ENCODE data around the gene ZNF775.
A peak's percentile ranks its signal among the peaks of the same experiment; 100 is the strongest.

The ZNF775 gene

DNA sequence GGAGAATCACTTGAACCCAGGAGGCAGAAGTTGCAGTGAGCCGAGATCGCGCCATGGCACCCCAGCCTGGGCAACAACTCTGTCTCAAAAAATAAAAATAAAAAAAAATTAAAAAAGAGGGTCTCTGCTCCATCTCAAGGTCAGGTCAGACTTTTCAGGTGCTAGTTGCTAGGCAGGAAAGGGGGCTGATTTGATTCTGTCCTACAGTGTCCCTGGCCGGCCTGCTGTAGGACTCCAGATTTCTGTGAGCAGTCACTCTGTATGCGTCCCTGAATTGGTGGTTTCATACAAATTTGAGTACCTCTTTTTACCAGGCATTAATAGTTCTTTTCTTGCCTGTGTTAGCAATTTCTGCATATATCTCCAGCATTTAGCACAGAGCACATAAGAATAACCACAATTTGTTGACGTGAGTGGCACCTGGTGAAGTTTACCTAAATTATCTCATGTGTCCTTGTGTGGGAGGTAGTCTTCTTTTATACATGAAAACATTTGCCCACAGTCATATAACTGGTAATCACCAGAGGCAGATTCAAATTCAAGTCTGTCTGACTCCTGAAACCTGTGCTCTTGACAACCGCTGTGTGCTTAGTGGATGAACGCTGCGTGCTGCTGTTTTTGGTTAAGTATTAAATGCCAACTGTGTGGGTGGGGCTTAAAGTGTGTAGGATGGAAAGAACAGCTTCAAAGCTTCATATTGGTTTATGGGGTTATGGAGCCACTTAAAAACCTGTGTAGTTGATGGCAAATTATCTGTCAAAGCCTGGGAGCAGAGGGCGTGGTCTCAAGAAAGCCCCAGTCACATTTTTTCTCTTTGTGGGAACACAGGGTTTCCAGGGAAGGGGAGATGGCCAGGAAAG lies 3.2 kb upstream of the ZNF775 start:
- in situ Hi-C loops (cut with MboI; ENCODE audit: low pct_unique_long_range_greater_than_20kb, low sequenced_read_pairs, unreplicated experiment), result no loop called here

DNA sequence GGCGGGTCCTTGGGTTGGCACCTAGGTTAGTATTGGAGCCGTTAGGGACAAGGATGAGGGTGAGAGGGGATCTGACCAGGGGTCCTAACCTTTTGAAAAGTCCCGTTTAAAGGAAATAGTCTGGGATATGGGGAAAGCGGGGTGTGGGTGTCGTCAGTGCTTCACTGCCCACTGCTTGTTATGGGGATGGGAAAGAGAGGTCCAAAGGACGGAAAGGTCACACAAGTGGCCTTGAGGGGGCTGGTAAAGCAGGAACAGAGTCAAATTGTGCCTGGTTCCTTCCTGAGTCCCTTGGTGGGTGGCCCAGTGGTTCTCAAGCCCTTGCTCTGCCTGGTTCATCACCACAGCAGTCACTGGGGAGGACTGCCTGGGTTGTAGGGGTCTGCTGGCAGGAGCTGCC lies 2.6 kb upstream of the ZNF775 start:
- TF ChIP-seq, protein P1, sequence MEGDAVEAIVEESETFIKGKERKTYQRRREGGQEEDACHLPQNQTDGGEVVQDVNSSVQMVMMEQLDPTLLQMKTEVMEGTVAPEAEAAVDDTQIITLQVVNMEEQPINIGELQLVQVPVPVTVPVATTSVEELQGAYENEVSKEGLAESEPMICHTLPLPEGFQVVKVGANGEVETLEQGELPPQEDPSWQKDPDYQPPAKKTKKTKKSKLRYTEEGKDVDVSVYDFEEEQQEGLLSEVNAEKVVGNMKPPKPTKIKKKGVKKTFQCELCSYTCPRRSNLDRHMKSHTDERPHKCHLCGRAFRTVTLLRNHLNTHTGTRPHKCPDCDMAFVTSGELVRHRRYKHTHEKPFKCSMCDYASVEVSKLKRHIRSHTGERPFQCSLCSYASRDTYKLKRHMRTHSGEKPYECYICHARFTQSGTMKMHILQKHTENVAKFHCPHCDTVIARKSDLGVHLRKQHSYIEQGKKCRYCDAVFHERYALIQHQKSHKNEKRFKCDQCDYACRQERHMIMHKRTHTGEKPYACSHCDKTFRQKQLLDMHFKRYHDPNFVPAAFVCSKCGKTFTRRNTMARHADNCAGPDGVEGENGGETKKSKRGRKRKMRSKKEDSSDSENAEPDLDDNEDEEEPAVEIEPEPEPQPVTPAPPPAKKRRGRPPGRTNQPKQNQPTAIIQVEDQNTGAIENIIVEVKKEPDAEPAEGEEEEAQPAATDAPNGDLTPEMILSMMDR (IDR thresholded peaks at IDR 0.05; ENCODE audit: extremely low read depth, insufficient read depth, missing control alignments), result no peak
- in situ Hi-C loops (cut with MboI; ENCODE audit: low pct_unique_long_range_greater_than_20kb, low sequenced_read_pairs, unreplicated experiment), result no loop called here
- DNase-seq (ENCODE audit: low spot score), result no peak

More for the DNA sequence above, 3.2 kb upstream of the ZNF775 start:
- DNase-seq (ENCODE audit: low spot score), result no peak
- TF ChIP-seq, protein P1 (IDR thresholded peaks at IDR 0.05; ENCODE audit: extremely low read depth, insufficient read depth, missing control alignments), result no peak

DNA sequence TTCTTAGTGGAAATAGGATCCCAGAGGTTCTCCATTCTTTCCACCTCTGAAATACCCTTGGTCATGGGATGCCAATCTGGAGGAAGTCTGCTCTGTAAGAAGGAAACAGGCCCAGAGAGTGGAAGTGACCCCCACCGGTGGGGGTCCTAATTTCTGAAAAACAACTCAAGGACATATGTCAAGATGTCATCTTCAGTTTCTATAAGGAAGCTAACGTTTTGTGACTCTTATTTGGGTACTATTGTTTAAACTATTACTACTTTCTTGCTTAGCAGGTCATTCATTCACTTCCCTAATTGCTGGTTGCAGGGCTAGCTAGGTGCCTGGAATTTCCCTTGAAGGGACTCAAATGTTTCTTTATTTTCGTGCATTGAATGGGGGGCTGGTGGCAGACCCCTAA lies 1.9 kb upstream of the ZNF775 start:
- no peak for DNase-seq (ENCODE audit: low spot score)
- in situ Hi-C loops (cut with MboI; ENCODE audit: low pct_unique_long_range_greater_than_20kb, low sequenced_read_pairs, unreplicated experiment), result no loop called here
- TF ChIP-seq, protein P1 (IDR thresholded peaks at IDR 0.05; ENCODE audit: extremely low read depth, insufficient read depth, missing control alignments), result no peak

DNA sequence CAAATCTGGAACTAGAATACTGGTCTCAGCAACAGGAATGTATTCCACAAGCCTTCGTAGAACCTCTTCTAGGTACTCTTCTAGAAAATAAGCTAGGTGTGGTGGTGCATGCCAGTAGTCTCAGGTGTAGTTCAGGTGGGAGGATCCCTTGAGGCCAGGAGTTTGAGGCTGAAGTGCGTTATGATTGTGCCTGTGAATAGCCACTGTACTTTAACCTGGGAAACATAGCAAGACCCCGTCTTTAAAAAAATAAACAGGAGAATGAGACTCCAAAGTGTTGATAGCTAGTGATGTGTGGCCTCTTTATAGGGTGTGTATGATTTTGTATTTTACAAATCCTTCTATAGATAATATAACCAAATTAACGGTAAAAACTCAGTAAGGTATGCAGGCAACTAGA lies 1.5 kb upstream of the ZNF775 start:
- in situ Hi-C loops (cut with MboI; ENCODE audit: low pct_unique_long_range_greater_than_20kb, low sequenced_read_pairs, unreplicated experiment), result no loop called here
- DNase-seq (ENCODE audit: low spot score), result no peak
- TF ChIP-seq, protein P1 (IDR thresholded peaks at IDR 0.05; ENCODE audit: extremely low read depth, insufficient read depth, missing control alignments), result no peak

DNA sequence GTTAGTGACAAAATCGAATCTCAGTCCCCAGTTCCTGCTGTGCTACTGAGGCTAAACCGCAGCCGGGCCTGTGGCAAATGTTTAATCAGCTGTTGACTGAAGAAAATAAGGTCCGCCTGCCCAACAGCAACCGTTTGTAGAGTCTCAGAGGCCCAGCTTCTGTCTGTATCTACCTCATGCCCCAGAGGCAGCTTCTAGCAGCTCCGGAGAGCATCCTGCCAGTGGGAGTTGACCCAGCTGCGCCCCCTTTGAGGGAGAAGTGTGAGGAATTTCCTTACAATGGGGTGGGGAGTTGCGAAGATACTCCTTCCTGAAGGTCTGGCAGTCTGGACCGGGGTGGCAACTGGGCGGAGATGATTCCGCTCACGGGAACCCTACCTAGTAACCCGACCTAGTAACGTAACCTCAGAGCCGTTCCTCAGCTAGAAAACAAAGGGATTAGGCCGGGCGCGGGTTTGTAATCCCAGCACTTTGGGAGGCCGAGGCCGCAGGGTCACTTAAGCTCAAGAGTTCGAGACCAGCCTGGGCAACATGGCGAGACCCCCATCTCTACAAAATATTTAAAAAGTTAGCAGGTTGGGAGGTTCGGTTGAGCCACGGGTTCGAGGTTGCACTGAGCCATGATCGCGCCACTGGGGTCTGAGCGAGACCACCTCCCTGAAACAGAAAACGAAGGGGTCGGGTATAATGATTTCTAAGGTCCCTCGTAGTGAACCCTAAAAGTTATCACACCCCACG lies 846 bp upstream of the ZNF775 start:
- in situ Hi-C loops (cut with MboI; ENCODE audit: low pct_unique_long_range_greater_than_20kb, low sequenced_read_pairs, unreplicated experiment), result no loop called here
- TF ChIP-seq, protein P1 (IDR thresholded peaks at IDR 0.05; ENCODE audit: extremely low read depth, insufficient read depth, missing control alignments), result peak; percentile 36
- no peak for DNase-seq (ENCODE audit: low spot score)

DNA sequence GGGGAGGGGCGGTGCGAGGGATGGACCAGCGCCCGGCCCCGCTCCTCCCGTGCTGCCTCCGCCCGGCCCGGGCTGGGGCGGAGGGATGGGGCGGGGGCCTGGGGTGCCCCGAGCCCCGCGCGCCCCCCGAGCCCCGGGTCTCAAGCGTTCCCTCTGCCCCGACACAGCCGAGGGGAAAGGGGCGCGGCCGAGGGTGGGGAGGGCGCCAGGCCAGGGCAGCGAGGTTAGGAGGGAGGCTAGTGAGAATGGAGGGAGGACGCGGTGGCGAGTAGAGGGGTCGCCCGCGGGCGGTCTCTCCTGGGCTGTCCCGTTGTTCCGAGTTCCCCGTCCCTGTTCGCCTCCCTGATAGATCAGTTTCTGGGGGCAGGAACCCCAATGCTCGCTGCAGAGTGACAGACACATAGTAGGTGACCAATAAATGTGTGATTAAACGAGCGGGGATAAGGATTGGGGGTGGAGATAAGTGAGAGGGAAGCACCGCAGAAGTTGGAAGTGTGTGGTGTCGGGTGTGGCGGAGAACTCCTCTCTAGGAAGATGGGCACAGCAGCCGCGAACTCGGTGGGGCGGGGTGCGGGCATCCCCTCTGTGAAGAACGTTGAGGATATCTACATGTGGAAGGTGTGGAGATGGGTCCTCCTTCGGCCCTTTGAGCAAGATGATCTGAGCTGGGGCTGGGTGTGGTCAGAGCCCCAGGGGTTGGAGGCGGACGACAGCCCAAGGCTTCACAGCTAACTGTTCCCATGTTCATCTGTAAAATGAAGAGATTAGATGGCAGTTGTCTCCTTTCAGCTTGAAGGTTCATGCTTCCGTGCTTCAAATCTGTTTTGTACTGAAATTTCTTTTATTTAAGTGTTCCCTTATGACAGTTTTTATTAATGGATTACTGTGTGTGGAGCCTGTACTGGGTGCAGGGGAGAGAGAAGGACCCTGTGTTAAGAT lies 580 bp downstream of the ZNF775 start:
- TF ChIP-seq, protein P1 (IDR thresholded peaks at IDR 0.05; ENCODE audit: extremely low read depth, insufficient read depth, missing control alignments), result no peak
- in situ Hi-C loops (cut with MboI; ENCODE audit: low pct_unique_long_range_greater_than_20kb, low sequenced_read_pairs, unreplicated experiment), result no loop called here
- DNase-seq (ENCODE audit: low spot score), result peak; percentile 67

Measured in GM13977 (cell line).